LHCN-M2 (cell line): ENCODE measurements around the gene RBM20. TPM values are rescaled to one million over a fixed set of nuclear protein-coding genes. Genes with fewer than 3 reads are reported as not detected.
A peak's percentile ranks its signal among the peaks of the same experiment; 100 is the strongest.
"Not testable (repeated sequence)": the region's sequence is repeated elsewhere in the genome, so short reads cannot be mapped to it uniquely, and the experiment has no call there.

Experiments used
- DNase-seq: peaks from one replicate; pipeline ENCODE4 v3.0.0-alpha.2; 2012; ENCODE audit warnings: low read depth
- total RNA-seq: library from RNA; depleted of rRNA; stranded (reverse); fragments of >200 nt; gene quantifications from 2 replicates; pipeline ENCODE4 v1.2.3, GENCODE V29; 2014

Gene RBM20
- total RNA-seq, 1 experiment from 2014 or later, result 0.57 TPM

GRCh38 chr10:110625356-110625894 lies 18.7 kb upstream of the RBM20 start:
- no peak for DNase-seq

- no peak for DNase-seq
Measured at GRCh38 chr10:110625951-110626855, 17.9 kb upstream of the RBM20 start.

GRCh38 chr10:110628161-110628560 lies 16.0 kb upstream of the RBM20 start:
- DNase-seq, result no peak

- peak; percentile 83 for DNase-seq
Measured at GRCh38 chr10:110629680-110630191, 14.4 kb upstream of the RBM20 start.

- no peak for DNase-seq
Measured at GRCh38 chr10:110631934-110632333, 12.2 kb upstream of the RBM20 start.

- DNase-seq, result no peak
Measured at GRCh38 chr10:110632591-110633215, 11.4 kb upstream of the RBM20 start.

GRCh38 chr10:110634527-110635209 lies 9.5 kb upstream of the RBM20 start:
- peak; percentile 25 for DNase-seq

GRCh38 chr10:110636572-110636931 lies 7.6 kb upstream of the RBM20 start:
- no peak for DNase-seq

GRCh38 chr10:110636932-110637557 lies 7.1 kb upstream of the RBM20 start:
- DNase-seq, result no peak

GRCh38 chr10:110637558-110638053 lies 6.5 kb upstream of the RBM20 start:
- peak; percentile 17 for DNase-seq

GRCh38 chr10:110638319-110638718 lies 5.8 kb upstream of the RBM20 start:
- no peak for DNase-seq

GRCh38 chr10:110639046-110639445 lies 5.1 kb upstream of the RBM20 start:
- DNase-seq, result not testable (repeated sequence)

- not testable (repeated sequence) for DNase-seq
Measured at GRCh38 chr10:110639858-110640257, 4.3 kb upstream of the RBM20 start.

GRCh38 chr10:110641256-110641655 lies 2.9 kb upstream of the RBM20 start:
- peak; percentile 12 for DNase-seq

GRCh38 chr10:110642204-110643034 lies 1.7 kb upstream of the RBM20 start:
- DNase-seq, result no peak

- DNase-seq, result no peak
Measured at GRCh38 chr10:110643035-110643652, 992 bp upstream of the RBM20 start.

GRCh38 chr10:110644598-110645462 lies 694 bp downstream of the RBM20 start:
- DNase-seq, result no peak

GRCh38 chr10:110646417-110647135 lies 2.4 kb downstream of the RBM20 start:
- no peak for DNase-seq
